Omental fat pad (tissue), 4 donors: Measurements from ENCODE around the gene KRTAP10-1. TPM values are rescaled to one million over a fixed set of nuclear protein-coding genes. Genes with fewer than 3 reads are reported as not detected.

ENCODE experiments used
- ATAC-seq: fragments of 150-250 bp; one replicate; pipeline ENCODE4 v1.9.1; 2016; ENCODE audit warnings: mild to moderate bottlenecking, moderate library complexity; ENCODE audit not compliant: low FRiP score
- DNase-seq: peaks from one replicate; pipeline ENCODE4 v3.0.0-alpha.2; 2019; ENCODE audit warnings: low spot score
- total RNA-seq, 4 donors: library from RNA; depleted of rRNA; stranded (reverse); fragments of >200 nt; gene quantifications; one replicate each; pipeline ENCODE4 v1.1.0, GENCODE V29; 2016
- TF ChIP-seq, protein P1 (sequence below), 3 donors: fragments of 450-650 bp; IDR thresholded peaks; one replicate each; pipeline ENCODE4 v1.5.1; 2016 to 2017; ENCODE audit warnings: antibody characterized with exemption in 3 of 3, mild to moderate bottlenecking in 3 of 3, moderate library complexity in 2 of 3

Gene KRTAP10-1
- total RNA-seq, 4 donors from 2014 or later, result not detected

GRCh38 chr21:44520326-44521300 is 19.4 kb downstream of the KRTAP10-1 start:
- DNase-seq, result no peak

GRCh38 chr21:44519346-44520325 is 20.4 kb downstream of the KRTAP10-1 start:
- ATAC-seq (no peak), DNase-seq (no peak)
- TF ChIP-seq, protein P1, sequence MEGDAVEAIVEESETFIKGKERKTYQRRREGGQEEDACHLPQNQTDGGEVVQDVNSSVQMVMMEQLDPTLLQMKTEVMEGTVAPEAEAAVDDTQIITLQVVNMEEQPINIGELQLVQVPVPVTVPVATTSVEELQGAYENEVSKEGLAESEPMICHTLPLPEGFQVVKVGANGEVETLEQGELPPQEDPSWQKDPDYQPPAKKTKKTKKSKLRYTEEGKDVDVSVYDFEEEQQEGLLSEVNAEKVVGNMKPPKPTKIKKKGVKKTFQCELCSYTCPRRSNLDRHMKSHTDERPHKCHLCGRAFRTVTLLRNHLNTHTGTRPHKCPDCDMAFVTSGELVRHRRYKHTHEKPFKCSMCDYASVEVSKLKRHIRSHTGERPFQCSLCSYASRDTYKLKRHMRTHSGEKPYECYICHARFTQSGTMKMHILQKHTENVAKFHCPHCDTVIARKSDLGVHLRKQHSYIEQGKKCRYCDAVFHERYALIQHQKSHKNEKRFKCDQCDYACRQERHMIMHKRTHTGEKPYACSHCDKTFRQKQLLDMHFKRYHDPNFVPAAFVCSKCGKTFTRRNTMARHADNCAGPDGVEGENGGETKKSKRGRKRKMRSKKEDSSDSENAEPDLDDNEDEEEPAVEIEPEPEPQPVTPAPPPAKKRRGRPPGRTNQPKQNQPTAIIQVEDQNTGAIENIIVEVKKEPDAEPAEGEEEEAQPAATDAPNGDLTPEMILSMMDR (IDR thresholded peaks at IDR 0.05), result no peak

More at GRCh38 chr21:44520326-44521300, 19.4 kb downstream of the KRTAP10-1 start:
- TF ChIP-seq, protein P1 (IDR thresholded peaks at IDR 0.05), result no peak
- no peak for ATAC-seq

GRCh38 chr21:44518686-44519085 is 21.3 kb downstream of the KRTAP10-1 start:
- DNase-seq (no peak), ATAC-seq (no peak)
- TF ChIP-seq, protein P1 (IDR thresholded peaks at IDR 0.05), result no peak

- DNase-seq (no peak), ATAC-seq (no peak)
- TF ChIP-seq, protein P1 (IDR thresholded peaks at IDR 0.05), result no peak
Measured at GRCh38 chr21:44517175-44517899, 22.7 kb downstream of the KRTAP10-1 start.

- ATAC-seq (no peak), DNase-seq (no peak)
- TF ChIP-seq, protein P1 (IDR thresholded peaks at IDR 0.05), result no peak
Measured at GRCh38 chr21:44516828-44517174, 23.2 kb downstream of the KRTAP10-1 start.

- TF ChIP-seq, protein P1 (IDR thresholded peaks at IDR 0.05), result no peak
- DNase-seq (no peak), ATAC-seq (no peak)
Measured at GRCh38 chr21:44516342-44516741, 23.7 kb downstream of the KRTAP10-1 start.
